GM18499 (cell line): ENCODE measurements around the gene OXSR1.
"Not testable (repeated sequence)": the region's sequence is repeated elsewhere in the genome, so short reads cannot be mapped to it uniquely, and the experiment has no call there.

Experiments used
- ATAC-seq: cut with Tn5 transposase; IDR thresholded peaks from one replicate; pipeline ENCODE4 v1.9.1; 2021; ENCODE audit warnings: moderate number of reproducible peaks; ENCODE audit not compliant: insufficient read depth, unreplicated experiment

Gene OXSR1

DNA sequence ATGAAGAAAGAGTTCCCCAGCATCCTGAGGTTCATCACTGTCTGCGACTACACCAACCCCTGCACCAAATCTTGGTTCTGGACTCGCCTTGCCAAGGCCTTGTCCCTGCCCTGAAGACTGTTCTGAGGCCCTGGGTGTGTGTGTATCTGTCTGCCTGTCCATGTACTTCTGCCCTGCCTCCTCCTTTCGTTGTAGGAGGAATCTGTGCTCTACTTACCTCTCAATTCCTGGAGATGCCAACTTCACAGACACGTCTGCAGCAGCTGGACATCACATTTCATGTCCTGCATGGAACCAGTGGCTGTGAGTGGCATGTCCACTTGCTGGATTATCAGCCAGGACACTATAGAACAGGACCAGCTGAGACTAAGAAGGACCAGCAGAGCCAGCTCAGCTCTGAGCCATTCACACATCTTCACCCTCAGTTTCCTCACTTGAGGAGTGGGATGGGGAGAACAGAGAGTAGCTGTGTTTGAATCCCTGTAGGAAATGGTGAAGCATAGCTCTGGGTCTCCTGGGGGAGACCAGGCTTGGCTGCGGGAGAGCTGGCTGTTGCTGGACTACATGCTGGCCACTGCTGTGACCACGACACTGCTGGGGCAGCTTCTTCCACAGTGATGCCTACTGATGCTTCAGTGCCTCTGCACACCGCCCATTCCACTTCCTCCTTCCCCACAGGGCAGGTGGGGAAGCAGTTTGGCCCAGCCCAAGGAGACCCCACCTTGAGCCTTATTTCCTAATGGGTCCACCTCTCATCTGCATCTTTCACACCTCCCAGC lies 24.0 kb upstream of the OXSR1 start:
- ATAC-seq: no peak

DNA sequence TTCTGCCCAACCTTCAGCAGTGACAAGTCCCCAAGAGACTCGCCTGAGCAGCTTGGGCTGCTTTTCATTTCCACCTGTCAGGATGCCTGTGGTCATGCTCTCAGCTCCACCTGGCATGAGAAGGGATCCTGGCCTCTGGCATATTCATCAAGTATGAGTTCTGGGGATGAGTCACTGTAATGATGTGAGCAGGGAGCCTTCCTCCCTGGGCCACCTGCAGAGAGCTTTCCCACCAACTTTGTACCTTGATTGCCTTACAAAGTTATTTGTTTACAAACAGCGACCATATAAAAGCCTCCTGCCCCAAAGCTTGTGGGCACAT lies 23.4 kb upstream of the OXSR1 start:
- no peak for ATAC-seq

DNA sequence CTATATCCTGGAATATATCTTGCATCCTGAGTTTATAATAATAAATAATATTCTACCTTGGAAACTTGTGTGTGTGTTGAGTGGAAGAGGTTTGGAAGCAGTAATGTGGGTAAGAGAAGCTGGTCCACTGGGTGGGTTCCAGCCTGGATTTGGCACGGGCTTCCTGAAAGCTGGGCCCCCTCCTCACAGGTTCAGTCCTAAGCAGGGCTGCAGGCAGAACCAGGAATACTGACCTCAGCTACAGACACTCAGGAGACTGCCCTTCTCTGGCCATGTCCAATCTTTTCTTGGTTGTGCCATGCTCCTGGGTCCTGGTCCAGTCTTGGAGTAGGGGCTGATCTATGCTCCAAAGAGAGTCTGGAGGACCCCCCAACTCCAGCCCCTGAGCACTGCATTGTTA lies 22.4 kb upstream of the OXSR1 start:
- no peak for ATAC-seq

GRCh38 chr3:38143511-38143910 lies 21.8 kb upstream of the OXSR1 start:
- ATAC-seq: no peak

GRCh38 chr3:38146504-38146903 lies 18.8 kb upstream of the OXSR1 start:
- no peak for ATAC-seq

- ATAC-seq: no peak
Observed at GRCh38 chr3:38147421-38147820, 17.9 kb upstream of the OXSR1 start.

- ATAC-seq: no peak
Observed at GRCh38 chr3:38148311-38148882, 16.9 kb upstream of the OXSR1 start.

DNA sequence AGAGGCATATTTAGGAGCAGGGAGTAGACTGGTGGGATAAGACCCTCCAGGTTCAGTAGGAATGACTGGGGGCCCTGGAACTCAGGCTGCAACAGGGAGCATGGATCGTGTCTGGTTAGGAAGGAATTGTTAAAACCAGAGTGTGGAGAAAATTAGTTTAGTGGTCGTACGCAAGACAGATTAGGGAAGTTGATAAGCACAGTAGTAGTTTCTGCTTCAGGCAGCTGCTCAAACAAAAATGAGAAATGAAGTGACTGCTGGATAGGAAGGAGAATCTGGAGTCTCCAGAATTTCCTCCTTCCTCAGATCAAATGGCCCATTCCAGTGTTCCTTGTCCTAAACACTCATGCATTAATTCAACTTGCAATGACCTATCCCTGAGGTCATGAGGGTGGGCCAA lies 15.6 kb upstream of the OXSR1 start:
- ATAC-seq: no peak

GRCh38 chr3:38150780-38151528 lies 14.4 kb upstream of the OXSR1 start:
- no peak for ATAC-seq

DNA sequence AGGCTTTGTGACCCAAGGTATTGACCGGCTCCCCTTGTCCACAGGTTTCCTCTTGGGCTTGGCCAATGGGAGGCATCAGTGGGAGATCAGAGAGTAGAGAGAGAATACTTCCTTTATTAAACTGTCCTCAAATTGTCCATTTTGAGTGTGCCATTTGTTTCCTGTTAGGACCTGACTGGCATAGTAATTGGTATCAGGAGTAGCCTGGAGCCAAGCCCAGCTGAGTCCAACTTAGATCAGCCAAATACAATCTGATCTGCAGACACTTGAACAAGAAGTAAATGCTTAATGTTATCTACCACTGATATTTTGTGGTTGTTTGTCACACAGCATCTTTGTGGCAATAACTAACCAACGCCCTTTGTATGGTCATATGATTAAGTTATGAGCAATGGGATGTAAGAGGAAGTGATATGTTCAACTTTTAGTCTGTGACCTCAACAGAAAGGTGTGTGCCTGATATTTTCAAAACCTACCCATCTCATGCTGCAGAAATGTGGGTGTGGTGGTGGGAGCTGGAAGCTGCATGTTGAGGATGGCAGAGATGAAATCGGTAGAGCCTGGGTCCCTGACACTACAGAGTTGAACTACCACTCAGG lies 13.6 kb upstream of the OXSR1 start:
- ATAC-seq: no peak

- ATAC-seq: no peak
Observed at GRCh38 chr3:38152609-38153008, 12.7 kb upstream of the OXSR1 start.

- no peak for ATAC-seq
Observed at GRCh38 chr3:38153221-38153620, 12.1 kb upstream of the OXSR1 start.

GRCh38 chr3:38154033-38154494 lies 11.3 kb upstream of the OXSR1 start:
- ATAC-seq: no peak

GRCh38 chr3:38154625-38155255 lies 10.6 kb upstream of the OXSR1 start:
- ATAC-seq: no peak

DNA sequence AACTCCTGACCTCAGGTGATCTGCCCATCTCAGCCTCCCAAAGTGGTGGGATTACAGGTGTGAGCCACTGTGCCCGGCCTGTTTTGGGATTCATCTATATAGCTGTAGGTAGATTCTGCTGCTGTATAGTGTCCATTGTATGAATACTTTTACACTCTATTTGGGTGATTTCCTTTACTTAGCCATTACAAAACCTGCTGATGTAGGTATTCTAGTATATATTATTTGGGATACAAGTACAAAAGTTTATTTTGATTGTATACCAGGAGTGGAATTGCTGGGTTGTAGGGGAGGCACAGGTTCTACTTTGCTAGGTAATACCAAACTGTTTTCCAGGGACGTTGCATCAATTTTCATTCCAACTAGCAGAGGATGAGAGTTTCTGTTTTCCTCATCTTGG lies 9.5 kb upstream of the OXSR1 start:
- ATAC-seq: no peak

DNA sequence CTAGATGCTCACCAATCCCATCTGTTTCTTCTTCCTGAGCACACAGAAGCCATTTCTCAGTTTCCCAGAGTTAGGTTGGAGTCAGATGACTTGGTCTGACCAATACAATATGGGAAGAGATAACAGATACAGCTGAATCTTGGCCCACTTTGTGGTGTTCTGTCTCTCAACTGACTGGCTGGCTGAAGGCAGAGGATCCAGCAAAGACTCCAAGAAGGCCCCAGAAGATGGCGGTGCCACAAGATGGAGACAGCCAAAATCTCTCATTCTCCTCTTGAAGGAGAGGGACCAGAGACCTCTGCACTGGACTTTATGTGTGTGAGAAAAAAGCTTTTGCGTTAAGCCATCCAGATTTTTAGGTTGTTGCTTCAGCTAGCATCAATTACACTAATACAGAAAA lies 8.2 kb upstream of the OXSR1 start:
- no peak for ATAC-seq

DNA sequence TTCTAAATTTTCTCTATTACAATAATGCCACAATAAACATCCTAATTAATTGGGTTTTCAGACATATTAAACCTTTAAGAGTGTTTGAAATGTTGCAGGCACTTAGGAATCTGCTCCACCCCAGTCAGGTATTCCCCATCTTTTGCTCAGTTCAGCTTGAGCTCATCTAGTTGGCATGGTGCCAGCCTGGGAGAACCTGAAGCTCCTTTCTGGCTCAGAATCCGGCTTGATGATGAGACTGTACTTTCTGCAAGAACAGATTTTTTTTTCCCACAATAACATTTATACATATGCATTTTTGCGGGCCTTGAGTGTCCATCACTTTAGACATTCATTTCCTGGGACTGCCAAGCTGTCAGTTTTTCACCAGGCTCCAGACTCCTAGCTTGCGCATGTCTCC lies 7.7 kb upstream of the OXSR1 start:
- ATAC-seq: no peak

DNA sequence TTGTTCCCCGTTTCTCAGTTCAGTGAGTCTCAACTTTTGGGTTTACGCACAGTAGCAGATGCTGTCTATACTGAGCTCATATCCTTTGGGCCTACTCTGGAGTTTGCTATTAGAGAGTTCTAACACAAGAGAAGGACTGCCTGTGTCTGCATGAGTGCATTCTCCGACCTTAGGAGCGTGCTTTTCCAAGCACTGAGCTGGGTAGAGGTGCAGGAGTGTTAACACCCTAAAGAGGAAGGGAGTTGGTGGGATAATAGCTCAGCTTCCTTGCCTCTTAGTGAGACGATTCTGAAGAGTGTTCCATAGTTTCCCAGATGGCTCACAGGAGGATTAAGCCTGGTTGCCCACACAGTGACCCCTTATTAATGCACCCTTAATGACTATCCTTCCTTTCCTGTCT lies 6.9 kb upstream of the OXSR1 start:
- ATAC-seq: no peak

DNA sequence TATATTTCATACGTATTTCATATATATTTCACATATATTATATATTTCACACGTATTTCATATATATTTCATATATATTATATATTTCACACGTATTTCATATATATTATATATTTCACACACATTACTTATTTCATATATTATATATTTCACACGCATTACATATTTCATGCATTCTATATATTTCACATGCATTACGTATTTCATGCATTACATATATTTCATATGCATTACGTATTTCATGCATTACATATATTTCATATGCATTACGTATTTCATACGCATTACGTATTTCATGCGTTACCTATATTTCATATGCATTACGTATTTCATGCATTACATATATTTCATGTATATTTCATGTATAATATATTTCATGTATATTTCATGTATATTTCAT lies 4.6 kb upstream of the OXSR1 start:
- ATAC-seq: not testable (repeated sequence)

- no peak for ATAC-seq
Observed at GRCh38 chr3:38163117-38163840, 2.1 kb upstream of the OXSR1 start.
